GM18508 (cell line): ENCODE results near the gene ABCA9.
"Not testable (repeated sequence)": the region's sequence is repeated elsewhere in the genome, so short reads cannot be mapped to it uniquely, and the experiment has no call there.

Experiments
- ATAC-seq: cut with Tn5 transposase; IDR thresholded peaks from one replicate; pipeline ENCODE4 v1.9.1; 2021; ENCODE audit warnings: moderate number of reproducible peaks; ENCODE audit not compliant: insufficient read depth, unreplicated experiment

The ABCA9 gene, protein sequence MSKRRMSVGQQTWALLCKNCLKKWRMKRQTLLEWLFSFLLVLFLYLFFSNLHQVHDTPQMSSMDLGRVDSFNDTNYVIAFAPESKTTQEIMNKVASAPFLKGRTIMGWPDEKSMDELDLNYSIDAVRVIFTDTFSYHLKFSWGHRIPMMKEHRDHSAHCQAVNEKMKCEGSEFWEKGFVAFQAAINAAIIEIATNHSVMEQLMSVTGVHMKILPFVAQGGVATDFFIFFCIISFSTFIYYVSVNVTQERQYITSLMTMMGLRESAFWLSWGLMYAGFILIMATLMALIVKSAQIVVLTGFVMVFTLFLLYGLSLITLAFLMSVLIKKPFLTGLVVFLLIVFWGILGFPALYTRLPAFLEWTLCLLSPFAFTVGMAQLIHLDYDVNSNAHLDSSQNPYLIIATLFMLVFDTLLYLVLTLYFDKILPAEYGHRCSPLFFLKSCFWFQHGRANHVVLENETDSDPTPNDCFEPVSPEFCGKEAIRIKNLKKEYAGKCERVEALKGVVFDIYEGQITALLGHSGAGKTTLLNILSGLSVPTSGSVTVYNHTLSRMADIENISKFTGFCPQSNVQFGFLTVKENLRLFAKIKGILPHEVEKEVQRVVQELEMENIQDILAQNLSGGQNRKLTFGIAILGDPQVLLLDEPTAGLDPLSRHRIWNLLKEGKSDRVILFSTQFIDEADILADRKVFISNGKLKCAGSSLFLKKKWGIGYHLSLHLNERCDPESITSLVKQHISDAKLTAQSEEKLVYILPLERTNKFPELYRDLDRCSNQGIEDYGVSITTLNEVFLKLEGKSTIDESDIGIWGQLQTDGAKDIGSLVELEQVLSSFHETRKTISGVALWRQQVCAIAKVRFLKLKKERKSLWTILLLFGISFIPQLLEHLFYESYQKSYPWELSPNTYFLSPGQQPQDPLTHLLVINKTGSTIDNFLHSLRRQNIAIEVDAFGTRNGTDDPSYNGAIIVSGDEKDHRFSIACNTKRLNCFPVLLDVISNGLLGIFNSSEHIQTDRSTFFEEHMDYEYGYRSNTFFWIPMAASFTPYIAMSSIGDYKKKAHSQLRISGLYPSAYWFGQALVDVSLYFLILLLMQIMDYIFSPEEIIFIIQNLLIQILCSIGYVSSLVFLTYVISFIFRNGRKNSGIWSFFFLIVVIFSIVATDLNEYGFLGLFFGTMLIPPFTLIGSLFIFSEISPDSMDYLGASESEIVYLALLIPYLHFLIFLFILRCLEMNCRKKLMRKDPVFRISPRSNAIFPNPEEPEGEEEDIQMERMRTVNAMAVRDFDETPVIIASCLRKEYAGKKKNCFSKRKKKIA (N-terminal part only)

GRCh38 chr17:69060822-69061221 lies at the start of gene ABCA9:
Gene ABCA9 (minus strand): TSS chr17:69060927. CDS start chr17:69051126, 9,801 bp downstream.
- no peak for ATAC-seq

- no peak for ATAC-seq
Measured at GRCh38 chr17:69105907-69106730, 45.4 kb upstream of the ABCA9 start.

GRCh38 chr17:69103557-69104233 lies 43.0 kb upstream of the ABCA9 start:
- ATAC-seq, result no peak

DNA sequence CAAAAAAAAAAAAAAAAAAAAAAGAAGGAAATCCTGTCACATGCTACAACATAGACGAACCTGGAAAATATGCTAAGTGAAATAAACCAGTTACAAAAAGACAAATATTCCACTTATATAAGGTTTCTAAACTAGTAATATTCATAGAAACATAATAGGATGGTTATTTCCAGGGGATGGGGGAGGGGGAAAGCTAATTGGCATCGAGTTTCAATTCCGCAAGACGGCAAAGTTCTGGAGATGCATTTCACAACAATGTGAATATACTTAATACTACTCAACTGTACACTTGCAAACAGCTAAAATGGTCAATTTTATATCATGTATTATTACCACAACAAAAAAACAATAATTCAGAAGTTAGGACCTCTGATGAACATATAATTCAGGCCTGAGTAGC lies 37.9 kb upstream of the ABCA9 start:
- ATAC-seq, result no peak

DNA sequence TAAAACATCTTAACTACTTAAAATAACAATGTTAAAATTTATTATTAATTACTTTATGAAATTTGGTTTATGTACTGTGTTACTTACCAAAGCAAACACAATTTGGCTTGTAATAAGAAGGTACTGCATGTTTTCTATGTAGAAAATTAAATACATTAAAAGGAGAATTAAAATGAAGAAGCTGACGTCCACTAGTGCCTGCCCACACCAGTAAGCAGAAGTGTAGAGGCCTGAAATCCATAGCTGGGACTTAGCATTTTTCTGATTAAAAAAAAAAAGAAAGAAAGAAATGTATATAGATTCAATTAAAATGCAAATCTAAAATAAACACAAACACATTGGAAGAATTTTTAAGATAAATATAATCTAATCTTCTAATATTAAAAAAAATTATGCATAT lies 35.8 kb upstream of the ABCA9 start:
- ATAC-seq, result no peak

DNA sequence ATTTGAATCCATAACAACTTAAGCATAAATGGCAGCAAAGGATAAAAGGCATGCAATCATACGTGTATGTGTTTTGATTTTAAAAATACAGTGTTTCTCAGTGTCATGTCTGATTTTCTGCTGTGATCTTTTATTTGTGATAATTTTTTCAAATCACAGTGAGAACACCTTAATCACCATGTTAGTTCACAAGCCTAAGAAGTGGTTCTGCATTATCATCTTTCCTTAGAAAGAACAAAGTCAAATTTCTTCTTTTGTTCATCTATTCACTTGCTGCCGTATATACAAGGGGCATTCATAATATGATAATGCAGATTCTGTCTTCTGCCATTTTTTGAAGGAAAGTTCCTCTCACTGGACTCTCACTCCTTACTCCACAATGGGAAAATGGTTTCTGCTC lies 33.3 kb upstream of the ABCA9 start:
- no peak for ATAC-seq

DNA sequence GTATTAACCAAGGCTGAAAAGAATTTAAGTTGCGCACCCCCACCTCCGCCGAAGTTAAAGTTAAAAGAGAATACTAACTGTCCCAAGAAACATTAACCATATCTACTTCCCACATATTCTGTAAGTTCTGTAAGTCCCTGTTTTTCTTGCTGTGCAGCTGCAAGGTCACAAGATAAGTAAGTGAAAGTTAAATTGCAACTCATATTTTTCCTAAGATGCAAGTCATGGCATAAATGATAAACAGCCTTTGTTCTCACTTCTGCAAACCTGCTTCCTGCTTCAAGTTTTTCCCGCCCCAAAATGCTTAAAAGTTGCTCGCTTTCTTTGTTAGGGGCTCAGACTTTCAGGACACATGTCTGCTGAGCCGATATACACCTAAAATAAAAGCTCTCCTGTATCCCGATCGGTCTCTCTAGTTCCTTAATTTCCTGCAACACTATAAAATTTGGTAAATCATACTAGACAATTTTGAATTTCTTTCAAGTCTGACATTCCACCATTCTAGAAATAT lies 32.6 kb upstream of the ABCA9 start:
- ATAC-seq, result no peak

DNA sequence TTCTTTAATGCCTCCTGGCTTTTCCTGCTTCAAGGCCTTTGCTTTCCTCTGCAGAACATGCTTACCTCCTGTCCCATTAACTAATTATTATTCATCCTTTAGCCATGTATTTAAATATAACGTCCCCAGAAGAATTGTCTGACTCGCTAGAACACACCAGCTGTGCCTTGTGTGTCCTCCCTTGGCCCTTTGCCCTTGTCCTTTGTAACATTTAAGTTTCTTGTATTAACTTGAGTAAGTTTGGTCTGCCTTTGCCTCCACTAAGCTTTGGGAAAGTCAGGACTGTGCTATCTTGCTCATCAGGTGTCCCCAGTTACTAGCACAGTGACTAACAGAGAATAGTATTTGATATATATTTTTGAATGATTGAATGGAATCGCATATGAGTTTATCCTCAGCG lies 29.6 kb upstream of the ABCA9 start:
- no peak for ATAC-seq

GRCh38 chr17:69088643-69089200 lies 28.0 kb upstream of the ABCA9 start:
- ATAC-seq, result no peak

- ATAC-seq, result no peak
Measured at GRCh38 chr17:69086641-69087040, 25.9 kb upstream of the ABCA9 start.

GRCh38 chr17:69084911-69085310 lies 24.2 kb upstream of the ABCA9 start:
- ATAC-seq, result no peak

- ATAC-seq, result no peak
Measured at GRCh38 chr17:69082696-69083095, 22.0 kb upstream of the ABCA9 start.

GRCh38 chr17:69078864-69079263 lies 18.1 kb upstream of the ABCA9 start:
- ATAC-seq, result no peak

- no peak for ATAC-seq
Measured at GRCh38 chr17:69075823-69076222, 15.1 kb upstream of the ABCA9 start.

- not testable (repeated sequence) for ATAC-seq
Measured at GRCh38 chr17:69073392-69073791, 12.7 kb upstream of the ABCA9 start.

DNA sequence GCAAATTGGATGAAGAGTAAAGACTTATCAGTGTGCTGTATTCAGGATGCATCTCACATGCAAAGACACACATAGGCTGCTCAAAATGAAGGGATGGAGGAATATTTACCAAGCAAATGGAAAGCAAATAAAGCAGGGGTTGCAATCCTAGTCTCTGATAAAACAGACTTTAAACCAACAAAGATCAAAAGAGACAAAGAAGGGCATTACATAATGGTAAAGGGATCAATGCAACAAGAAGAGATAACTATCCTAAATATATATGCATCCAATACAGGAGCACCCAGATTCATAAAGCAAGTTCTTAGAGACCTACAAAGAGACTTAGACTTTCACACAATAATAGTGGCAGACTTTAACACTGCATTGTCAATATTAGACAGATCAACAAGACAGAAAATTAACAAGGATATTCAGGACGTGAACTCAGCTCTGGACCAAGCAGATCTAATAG lies 12.1 kb upstream of the ABCA9 start:
- ATAC-seq, result not testable (repeated sequence)

DNA sequence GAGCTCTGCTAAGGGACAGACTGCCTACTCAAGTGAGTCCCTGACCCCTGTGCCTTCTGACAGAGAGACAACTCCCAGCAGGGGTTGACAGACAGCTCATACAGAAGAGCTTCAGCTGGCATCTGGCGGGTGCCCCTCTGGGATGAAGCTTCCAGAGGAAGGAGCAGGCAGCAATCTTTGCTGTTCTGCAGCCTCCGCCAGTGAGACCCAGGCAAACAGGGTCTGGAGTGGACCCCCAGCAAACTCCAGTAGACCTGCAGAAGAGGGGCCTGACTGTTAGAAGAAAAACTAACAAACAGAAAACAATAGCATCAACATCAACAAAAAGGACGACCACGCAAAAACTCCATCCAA lies 10.5 kb upstream of the ABCA9 start:
- not testable (repeated sequence) for ATAC-seq

GRCh38 chr17:69070378-69071232 lies 9.9 kb upstream of the ABCA9 start:
- ATAC-seq, result not testable (repeated sequence)
